GM12891 (cell line): ENCODE data around the gene COL1A1.

ENCODE experiments used
- POLR2A ChIP-seq: IDR thresholded peaks from 2 replicates; pipeline ENCODE4 v1.6.1; 2011; ENCODE audit warnings: low read depth, low read length, control low read depth
- TAF1 ChIP-seq: IDR thresholded peaks from 2 replicates; pipeline ENCODE4 v1.6.1; 2011; ENCODE audit warnings: low read depth, low read length, control low read depth

DNA sequence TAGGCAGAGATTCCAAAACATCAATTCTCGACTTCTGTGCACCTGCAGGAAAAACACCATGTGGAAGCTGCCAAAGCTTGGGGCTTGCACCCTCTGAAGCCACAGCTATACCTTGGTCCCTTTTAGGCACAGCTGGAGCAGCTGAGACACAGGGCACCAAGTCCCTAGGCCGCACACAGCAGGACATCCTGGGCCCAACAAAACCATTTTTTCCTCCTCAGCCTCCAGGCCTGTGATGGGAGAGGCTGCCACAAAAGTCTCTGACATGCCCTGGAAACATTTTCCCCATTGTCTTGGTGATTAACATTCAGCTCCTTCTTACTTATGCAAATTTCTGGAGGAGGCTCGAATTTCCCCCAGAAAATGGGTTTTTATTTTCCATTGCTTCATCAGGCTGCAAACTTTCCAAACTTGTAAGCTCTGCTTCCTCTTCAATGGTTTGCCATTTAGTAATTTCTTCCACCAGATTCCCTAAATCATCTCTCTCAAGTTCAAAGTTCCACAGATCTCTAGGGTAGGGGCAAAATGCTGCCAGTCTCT is 24.3 kb upstream of the COL1A1 start:
- TF ChIP-seq POLR2A: no peak
- TF ChIP-seq TAF1: no peak
